Keratinocyte (primary cell): Measurements from ENCODE around the gene SIK3. TPM values are rescaled to one million over a fixed set of nuclear protein-coding genes. Genes with fewer than 3 reads are reported as not detected.

Experiments used
- DNase-seq: peaks from one replicate; pipeline ENCODE4 v3.0.0-alpha.2; 2011; ENCODE audit warnings: low read depth, missing footprints, low spot score
- FAIRE-seq: peaks from 2 replicates; lab custom pipeline; 2011; peaks lifted over from hg19 to GRCh38; lab: Jason Lieb, UNC
- H2AFZ ChIP-seq: 2 replicates; pipeline ENCODE4 v1.6.0; 2012; ENCODE audit warnings: low read length, control low read depth, inconsistent platforms; ENCODE audit not compliant: control insufficient read depth
- H3K27ac ChIP-seq: 2 replicates; pipeline ENCODE4 v1.5.1; 2011; ENCODE audit warnings: low read length; ENCODE audit not compliant: control insufficient read depth, insufficient read depth
- H3K27me3 ChIP-seq: 3 replicates; pipeline ENCODE4 v1.6.0; 2011; ENCODE audit warnings: low read length; ENCODE audit not compliant: control insufficient read depth, insufficient read depth; ENCODE audit errors: extremely low read depth
- H3K36me3 ChIP-seq, 2 experiments: 2 replicates in 1 of 2; 3 replicates in 1 of 2; pipeline ENCODE4 v1.5.1; 2011; ENCODE audit warnings: low read length in 2 of 2, mild to moderate bottlenecking in 1 of 2; ENCODE audit not compliant: control insufficient read depth in 2 of 2, insufficient read depth in 2 of 2; ENCODE audit errors: extremely low read depth in 1 of 2
- H3K4me1 ChIP-seq: 3 replicates; pipeline ENCODE4 v1.5.1; 2011; ENCODE audit warnings: low read length; ENCODE audit not compliant: control insufficient read depth, insufficient read depth; ENCODE audit errors: extremely low read depth
- H3K4me2 ChIP-seq: 3 replicates; pipeline ENCODE4 v1.6.0; 2011; ENCODE audit warnings: low read depth, low read length; ENCODE audit not compliant: control insufficient read depth, insufficient read depth; ENCODE audit errors: extremely low read depth
- H3K4me3 ChIP-seq, 3 experiments: fragments of 200-600 bp in 1 of 3; sonication (generic) in 1 of 3; 2 replicates in 2 of 3; 3 replicates in 1 of 3; pipeline ENCODE4 v1.5.1; 2011 to 2016; ENCODE audit warnings: low read length in 3 of 3, mild to moderate bottlenecking in 3 of 3, control low read depth in 2 of 3, inconsistent platforms in 1 of 3, low read depth in 1 of 3, mixed read lengths in 1 of 3, mixed run types in 1 of 3, moderate library complexity in 1 of 3; ENCODE audit not compliant: control insufficient read depth in 2 of 3, insufficient read depth in 2 of 3; ENCODE audit errors: extremely low read depth in 1 of 3
- H3K79me2 ChIP-seq: 2 replicates; pipeline ENCODE4 v1.6.0; 2012; ENCODE audit warnings: low read length; ENCODE audit not compliant: control insufficient read depth, insufficient read depth
- H3K9ac ChIP-seq: 3 replicates; pipeline ENCODE4 v1.6.0; 2011; ENCODE audit warnings: low read length; ENCODE audit not compliant: control insufficient read depth, insufficient read depth; ENCODE audit errors: extremely low read depth
- H3K9me1 ChIP-seq: 3 replicates; pipeline ENCODE4 v1.6.0; 2011; ENCODE audit warnings: low read length; ENCODE audit not compliant: control insufficient read depth, insufficient read depth; ENCODE audit errors: extremely low read depth
- H3K9me3 ChIP-seq: 2 replicates; pipeline ENCODE4 v1.5.1; 2012; ENCODE audit warnings: low read depth, low read length; ENCODE audit not compliant: control insufficient read depth
- H4K20me1 ChIP-seq: 3 replicates; pipeline ENCODE4 v1.6.0; 2011; ENCODE audit warnings: low read length; ENCODE audit not compliant: control insufficient read depth, insufficient read depth; ENCODE audit errors: extremely low read depth
- CTCF ChIP-seq, 3 experiments: IDR thresholded peaks in 1 of 3; conservative IDR thresholded peaks in 1 of 3; optimal IDR thresholded peaks in 1 of 3; 2 replicates in 2 of 3; 3 replicates in 1 of 3; pipeline versions ENCODE3 to v1.5.1; 2011; ENCODE audit warnings: low read length in 3 of 3, mild to moderate bottlenecking in 3 of 3, moderate library complexity in 2 of 3, control low read depth in 1 of 3, inconsistent platforms in 1 of 3; ENCODE audit not compliant: insufficient read depth in 2 of 3; ENCODE audit errors: extremely low read depth in 1 of 3
- EZH2 ChIP-seq: IDR thresholded peaks from one replicate; pipeline ENCODE4 v1.6.1; 2012; ENCODE audit warnings: inconsistent platforms, mild to moderate bottlenecking, low read length, moderate library complexity
- dilution Hi-C: fragments of 300-500 bp; cut with MboI; formaldehyde crosslinking; loops from one replicate; pipeline ENCODE4 v1.7.0; 2020; ENCODE audit warnings: low sequenced_read_pairs; ENCODE audit not compliant: extremely low pct_ligation_motif_present
- polyA plus RNA-seq, 5 experiments: library from polyadenylated mRNA; depleted of rRNA in 3 of 5; stranded (reverse) in 3 of 5; stranded (forward) in 1 of 5; unstranded in 1 of 5; fragments of >200 nt; gene quantifications; 1 replicate in 1 of 5; 2 replicates in 3 of 5; 3 replicates in 1 of 5; pipeline versions ENCODE4 v1.2.1 to v1.2.3, GENCODE V29; 2011 to 2012; ENCODE audit warnings: missing spikeins in 2 of 5, low read depth in 1 of 5, low replicate concordance in 1 of 5

The SIK3 gene
- polyA plus RNA-seq, 1 donor (not counting 4 experiments of a cell fraction or from before 2014, with no cell fraction given), result 8.2 TPM

GRCh38 chr11:116813781-116814471 is 284.3 kb downstream of the SIK3 start:
- FAIRE-seq, result no peak
- no peak overlapping the region for H3K4me2 ChIP-seq

GRCh38 chr11:116813170-116813569 is 285.1 kb downstream of the SIK3 start:
- Histone ChIP-seq H3K9me3 (no peaks in the 10 kb centered on the region), H3K27ac (no peak overlapping the region), H4K20me1 (no peaks in the 10 kb centered on the region), H3K4me3 (no peak overlapping the region), H3K27me3 (no peaks in the 10 kb centered on the region), H3K9me1 (no peaks in the 10 kb centered on the region), H2AFZ (no peak overlapping the region), H3K4me2 (no peak overlapping the region), H3K4me1 (no peaks in the 10 kb centered on the region), H3K79me2 (no peaks in the 10 kb centered on the region), H3K9ac (no peak overlapping the region), H3K36me3 (no peaks in the 10 kb centered on the region)
- no peak for TF ChIP-seq CTCF (optimal IDR thresholded peaks at IDR 0.05 in 1 of 3, IDR thresholded peaks at IDR 0.05 in 1 of 3, conservative IDR thresholded peaks at IDR 0.05 in 1 of 3; ENCODE audit: extremely low read depth in 1 of 3, insufficient read depth in 2 of 3, low read length in 3 of 3)
- dilution Hi-C loops, result no loop called here
- FAIRE-seq, result no peak
- DNase-seq, result no peak

More at GRCh38 chr11:116813781-116814471, 284.3 kb downstream of the SIK3 start:
- Histone ChIP-seq H4K20me1 (no peaks in the 10 kb centered on the region), H3K4me1 (no peaks in the 10 kb centered on the region), H3K9me3 (no peaks in the 10 kb centered on the region), H3K27me3 (no peaks in the 10 kb centered on the region), H3K36me3 (no peaks in the 10 kb centered on the region), H3K4me3 (no peak overlapping the region), H2AFZ (no peak overlapping the region), H3K9ac (no peak overlapping the region), H3K79me2 (no peaks in the 10 kb centered on the region), H3K27ac (no peak overlapping the region), H3K9me1 (no peaks in the 10 kb centered on the region)
- dilution Hi-C loops, result no loop called here
- TF ChIP-seq CTCF (optimal IDR thresholded peaks at IDR 0.05 in 1 of 3, IDR thresholded peaks at IDR 0.05 in 1 of 3, conservative IDR thresholded peaks at IDR 0.05 in 1 of 3; ENCODE audit: extremely low read depth in 1 of 3, insufficient read depth in 2 of 3, low read length in 3 of 3), result no peak
- no peak for TF ChIP-seq EZH2
- DNase-seq, result no peak
